ENCODE measurements around the gene OTOS.

The OTOS gene

GRCh38 chr2:240151477-240152031, 11.1 kb upstream of the OTOS start:
- no peak for DNase-seq (ENCODE audit: low spot score)

DNA sequence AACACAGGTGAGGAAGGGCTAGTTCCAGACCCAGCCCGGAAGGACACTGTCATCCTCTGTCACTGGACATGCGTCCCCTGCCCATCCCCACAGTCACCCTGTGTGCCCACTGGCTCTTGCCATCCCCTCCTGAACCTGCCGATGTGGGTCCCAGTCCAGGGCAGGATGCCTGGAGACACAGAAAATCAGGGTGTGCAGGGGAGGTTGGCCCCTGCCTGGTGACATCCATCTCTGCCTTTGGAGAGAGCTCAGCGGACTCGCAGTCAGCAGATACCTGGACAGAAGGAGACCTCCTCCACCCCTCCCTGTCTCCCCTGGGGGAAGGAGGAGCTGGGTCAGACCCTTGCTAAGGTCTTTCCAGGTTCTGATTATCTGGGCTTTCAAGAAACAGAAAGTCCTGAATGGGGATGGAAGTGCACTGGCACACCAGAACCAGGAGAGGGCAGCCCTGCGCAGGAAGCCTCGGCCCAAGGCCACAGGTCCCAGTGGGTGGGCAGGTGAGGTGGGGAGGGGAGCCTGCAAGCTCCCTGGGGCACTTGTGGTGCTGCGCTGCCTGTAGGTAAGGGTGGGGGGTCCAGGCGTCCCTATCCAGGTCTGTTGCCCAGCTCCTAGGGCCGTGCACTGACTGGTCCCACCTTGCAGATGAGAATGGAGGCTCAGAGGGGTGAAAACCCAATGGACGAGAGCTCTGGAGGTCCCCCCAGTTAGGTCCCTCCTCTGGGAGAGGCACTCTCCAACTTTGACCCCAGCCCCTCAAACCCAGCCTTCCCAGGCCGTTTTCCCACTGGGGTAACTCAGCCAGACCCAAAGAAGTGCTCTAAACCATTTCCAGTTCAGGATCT, 9.7 kb upstream of the OTOS start:
- DNase-seq (ENCODE audit: low spot score), result peak; percentile 90

DNA sequence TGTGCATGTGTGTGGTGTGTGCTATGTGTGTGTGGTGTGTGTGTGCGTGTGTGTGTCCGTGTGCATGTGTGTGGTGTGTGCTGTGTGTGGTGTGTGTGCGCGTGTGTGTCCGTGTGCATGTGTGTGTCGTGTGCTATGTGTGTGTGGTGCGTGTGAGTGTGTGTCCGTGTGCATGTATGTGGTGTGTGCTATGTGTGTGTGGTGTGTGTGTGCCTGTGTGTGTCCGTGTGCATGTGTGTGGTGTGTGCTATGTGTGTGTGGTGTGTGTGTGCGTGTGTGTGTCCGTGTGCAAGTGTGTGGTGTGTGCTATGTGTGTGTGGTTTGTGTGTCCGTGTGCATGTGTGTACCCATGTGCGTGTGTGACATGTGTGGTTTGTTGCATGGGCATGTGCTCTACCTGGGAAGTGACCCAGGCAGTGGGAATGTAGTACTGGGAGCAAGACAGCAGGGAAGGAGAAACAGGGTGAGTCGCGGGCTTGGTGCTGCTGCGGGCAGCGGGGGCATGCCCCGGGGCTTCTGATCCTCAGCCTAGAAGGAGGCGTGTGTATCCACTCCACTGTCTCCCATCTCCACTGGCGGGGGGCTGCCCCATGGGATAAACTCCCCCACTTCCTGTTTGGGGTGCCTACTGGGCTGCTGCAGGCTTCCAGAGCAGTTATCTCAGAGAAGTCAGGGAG, 7.6 kb upstream of the OTOS start:
- DNase-seq (ENCODE audit: low spot score), result no peak

DNA sequence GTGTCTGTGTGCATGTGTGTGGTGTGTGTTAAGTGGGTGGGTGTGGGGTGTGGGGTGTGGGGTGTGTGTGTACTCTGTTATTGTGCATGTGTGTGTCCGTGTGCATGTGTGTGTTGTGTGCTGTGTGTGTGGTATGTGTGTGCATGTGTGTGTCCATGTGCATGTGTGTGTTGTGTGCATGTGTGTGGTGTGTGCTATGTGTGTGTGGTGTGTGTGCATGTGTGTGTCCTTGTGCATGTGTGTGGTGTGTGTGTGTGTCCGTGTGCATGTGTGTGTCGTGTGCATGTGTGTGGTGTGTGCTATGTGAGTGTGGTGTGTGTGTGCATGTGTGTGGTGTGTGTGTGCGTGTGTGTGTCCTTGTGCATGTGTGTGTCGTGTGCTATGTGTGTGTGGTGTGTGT, 6.9 kb upstream of the OTOS start:
- no peak for DNase-seq (ENCODE audit: low spot score)

DNA sequence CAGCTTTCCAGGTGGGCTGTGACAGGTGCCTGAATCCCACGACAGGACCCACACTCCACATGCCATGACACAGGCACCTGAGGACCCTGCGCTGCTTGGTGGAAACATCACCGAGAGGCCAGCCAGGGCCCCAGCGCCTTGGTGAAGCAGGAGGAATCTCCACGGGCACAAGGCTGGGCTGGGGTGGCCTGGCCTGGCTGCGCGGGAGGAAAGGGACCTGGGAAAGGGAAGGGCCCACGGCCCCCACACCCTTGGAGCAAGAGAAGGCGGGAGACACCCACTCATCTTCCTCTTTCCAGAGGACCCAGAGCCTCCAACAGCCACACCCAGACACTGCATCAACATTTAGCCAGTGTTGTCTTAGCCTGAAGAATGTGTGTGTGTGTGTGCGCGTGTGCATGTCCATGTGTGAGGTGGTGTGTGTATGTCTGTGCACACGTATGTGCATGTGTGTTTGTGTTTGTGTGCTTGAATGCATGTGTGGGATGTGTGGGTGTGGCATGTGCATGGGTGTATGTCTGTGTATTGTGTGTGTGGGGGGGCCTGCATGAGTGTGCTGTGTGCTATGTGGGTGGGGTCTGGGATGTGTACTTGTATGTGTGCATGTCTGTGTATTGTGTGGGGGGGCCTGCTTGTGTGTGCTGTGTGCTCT, 6.3 kb upstream of the OTOS start:
- DNase-seq (ENCODE audit: low spot score), result no peak

DNA sequence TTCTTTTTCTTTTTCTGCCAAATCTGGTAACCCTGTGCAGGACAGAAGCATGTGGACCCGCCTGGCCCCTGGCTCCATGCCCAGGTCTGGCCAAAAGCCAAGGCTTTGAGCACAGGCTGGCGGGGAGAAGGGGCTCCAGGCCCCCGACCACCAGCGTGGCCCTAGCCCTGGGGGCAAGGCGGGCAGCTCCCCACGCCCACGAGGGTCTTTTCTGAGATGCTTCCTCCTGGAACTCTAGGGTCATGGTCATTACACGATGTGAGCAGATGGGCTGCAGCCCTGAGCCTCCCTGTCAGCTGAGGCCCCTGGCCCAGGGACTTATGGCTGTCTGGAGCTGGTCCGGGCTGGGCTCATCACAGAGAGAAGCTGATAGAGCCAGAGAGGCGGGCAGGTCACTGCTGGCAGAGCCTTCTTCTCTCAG, 5.7 kb upstream of the OTOS start:
- DNase-seq (ENCODE audit: low spot score), result no peak

DNA sequence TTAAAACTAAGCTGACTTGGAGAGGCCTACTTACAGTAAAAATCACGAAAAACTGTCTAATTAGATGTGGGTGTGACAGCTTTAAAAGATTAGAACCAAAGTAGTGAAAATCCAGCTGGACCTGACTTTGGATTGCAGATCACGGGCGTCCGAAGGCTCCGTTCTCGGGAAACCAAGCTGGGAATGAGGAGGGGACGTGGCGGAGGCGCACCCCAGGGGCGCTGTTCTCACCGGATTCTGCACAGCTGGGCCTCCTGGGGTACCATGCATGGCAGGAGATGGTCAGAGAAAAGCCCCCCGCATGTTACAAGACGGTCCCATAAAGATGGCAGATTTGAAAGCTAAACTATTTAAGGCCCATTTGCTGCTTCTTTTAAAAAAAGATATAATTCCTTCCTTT, 5.0 kb upstream of the OTOS start:
- no peak for DNase-seq (ENCODE audit: low spot score)

DNA sequence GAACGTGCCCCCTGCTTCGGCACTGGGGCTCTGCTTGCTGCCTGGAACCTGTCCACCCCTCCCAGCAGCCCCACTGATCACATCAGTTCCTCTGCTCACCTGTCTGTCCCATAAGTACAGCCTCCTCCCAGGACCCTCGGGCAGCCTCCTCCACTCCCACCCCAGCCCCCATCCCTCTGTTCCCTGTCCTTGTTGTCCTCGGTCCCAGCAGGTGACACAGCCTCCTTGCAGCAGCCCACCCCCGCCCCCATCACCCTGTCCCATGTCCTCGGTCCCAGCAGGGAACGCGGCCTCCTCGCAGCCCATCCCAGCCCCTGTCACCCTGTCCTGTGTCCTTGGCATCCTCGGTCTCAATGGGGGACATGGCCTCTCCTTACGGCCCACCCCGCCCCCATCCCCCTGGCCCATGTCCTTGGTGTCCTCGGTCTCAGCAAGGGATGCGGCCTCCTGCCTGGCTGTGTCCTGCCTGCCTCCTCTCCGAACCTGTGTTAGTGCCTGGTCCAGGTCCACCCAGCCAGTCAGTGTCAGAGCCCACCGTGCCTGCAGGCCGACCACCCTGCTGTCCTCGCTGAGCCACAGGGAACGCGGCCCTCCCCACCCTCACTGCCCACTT, 4.3 kb upstream of the OTOS start:
- DNase-seq (ENCODE audit: low spot score), result no peak

DNA sequence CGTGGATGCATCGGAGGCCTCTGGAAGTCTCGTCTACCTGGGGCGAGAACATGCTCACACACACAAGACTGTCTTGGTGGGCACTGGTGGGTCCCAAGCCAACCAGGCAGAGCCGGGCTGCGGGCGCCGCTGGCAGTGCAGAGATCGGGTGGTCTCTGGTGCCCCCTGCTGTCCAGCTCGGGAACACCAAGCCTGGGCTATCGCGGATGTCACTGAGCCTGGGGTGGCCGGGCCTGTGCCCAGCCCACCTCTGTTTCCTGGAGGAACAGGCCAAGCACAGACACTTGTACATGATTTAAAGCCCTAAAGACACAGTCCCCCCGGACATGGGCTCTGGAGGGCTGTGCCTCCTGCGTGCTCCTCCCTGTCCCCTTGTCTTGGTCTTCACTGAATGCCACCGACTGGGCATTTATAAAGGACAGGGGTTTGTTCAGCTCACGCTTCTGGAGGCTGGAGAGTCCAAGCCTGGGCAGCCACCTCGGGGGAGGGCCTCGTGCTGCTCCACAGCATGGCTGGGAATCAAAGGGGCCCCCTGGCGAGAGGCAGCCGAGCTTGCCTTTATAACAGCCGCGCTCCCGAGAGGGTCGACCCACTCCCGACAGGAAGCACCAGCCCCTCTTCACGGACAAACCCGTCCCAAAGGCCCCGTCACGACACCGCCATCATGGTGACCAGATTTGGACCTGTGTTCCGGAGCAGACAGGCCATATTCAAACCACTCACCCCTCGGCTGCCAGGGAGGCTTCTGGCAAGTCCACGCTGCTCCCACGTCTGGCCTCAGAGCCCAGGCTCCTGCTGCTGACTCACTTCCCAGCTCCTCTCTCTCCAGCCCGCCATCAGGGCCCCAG, 3.6 kb upstream of the OTOS start:
- peak; percentile 94 for DNase-seq (ENCODE audit: low spot score)

- no peak for DNase-seq (ENCODE audit: low spot score)
Measured at GRCh38 chr2:240143276-240143675, 2.8 kb upstream of the OTOS start.

- no peak for DNase-seq (ENCODE audit: low spot score)
Measured at GRCh38 chr2:240142859-240143258, 2.4 kb upstream of the OTOS start.

- no peak for DNase-seq (ENCODE audit: low spot score)
Measured at GRCh38 chr2:240142256-240142775, 1.9 kb upstream of the OTOS start.

GRCh38 chr2:240141736-240142135, 1.3 kb upstream of the OTOS start:
- no peak for DNase-seq (ENCODE audit: low spot score)

DNA sequence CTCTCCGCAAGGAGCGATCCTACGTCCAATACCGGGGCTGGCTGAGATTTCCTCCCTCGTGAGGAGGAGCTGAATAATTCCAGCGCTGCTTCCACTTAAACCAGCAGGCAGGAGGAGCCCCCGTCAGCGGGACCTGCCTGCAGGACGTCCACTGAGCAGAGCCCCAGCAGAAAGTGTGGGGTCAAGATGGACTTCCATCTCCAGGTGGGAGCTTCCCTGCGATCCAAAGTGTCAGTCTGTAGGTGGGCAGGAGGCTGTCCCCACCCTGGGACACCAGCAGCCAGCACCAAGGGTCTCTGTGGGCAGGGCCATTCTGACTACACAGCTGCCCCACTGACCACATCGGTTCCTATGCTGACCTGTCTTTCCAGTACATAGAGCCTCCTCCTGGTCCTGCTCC, 462 bp upstream of the OTOS start:
- DNase-seq (ENCODE audit: low spot score), result no peak

- no peak for DNase-seq (ENCODE audit: low spot score)
Measured at GRCh38 chr2:240139666-240140393, 628 bp downstream of the OTOS start.

GRCh38 chr2:240139011-240139441, 1.4 kb downstream of the OTOS start:
- no peak for DNase-seq (ENCODE audit: low spot score)

DNA sequence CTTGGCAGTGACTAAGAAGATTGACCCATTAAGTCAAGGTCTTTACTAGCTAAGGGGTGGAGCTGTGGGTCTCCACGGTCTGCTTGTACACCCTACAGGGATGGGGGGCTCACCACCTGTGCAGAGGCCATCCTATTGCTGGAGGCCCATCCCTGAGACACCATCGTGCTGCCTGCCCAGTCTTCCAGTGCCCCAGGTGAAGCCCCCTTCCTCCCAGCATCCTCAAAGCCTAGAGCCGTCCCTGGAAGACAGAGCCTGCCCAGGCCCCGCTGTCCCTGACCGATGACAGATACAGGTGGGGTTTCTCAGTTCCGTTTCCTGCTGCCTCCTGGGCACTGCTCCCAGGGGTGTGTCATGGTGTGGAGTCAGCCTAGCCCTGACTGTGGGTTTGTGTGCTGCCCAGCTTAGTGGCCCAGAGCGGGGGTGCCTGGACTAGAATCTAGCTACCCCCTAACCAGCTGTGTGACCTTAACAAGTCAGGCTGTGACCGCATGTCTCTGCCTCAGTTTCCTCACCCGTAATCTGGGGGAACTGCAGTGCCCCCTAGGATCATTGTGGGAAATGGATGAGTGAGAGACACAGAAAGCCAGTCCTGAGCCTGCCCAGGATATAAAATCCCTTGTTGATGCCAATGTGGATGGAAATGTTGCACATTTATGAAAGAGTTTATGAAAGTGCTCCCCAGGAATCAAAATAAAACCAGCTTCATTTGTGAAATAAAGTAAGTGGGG, 2.0 kb downstream of the OTOS start:
- no peak for DNase-seq (ENCODE audit: low spot score)

- no peak for DNase-seq (ENCODE audit: low spot score)
Measured at GRCh38 chr2:240137596-240138253, 2.7 kb downstream of the OTOS start.

DNA sequence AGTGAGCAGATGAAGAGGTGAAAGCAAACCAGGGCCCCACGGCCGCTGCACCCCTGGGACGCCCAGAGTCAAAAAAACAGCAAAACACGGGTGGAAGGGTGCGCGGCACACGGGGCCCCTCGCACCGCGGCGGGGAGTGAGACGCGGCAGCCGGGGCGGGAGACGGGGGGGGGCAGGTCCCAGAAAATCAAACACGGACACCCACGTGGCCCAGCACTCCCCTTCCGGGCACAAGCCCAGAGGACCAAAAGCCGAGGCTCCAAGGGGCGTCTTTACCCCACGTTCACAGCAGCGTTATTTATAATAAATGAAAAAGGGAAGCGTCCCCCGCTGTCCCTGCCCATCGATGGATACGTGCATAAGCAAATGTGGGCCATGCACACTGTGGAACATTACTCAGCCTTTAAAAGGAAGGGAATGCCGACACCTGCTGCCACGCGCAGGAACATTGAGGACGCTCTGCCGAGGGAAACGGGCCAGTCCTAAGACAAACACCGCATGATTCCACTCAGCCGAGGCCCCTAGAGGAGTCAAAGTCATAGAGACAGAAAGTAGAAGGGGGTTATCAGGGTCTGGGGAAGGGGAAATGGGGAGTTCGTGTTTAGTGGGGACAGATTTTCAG, 3.7 kb downstream of the OTOS start:
- DNase-seq (ENCODE audit: low spot score), result no peak

Data from iPS-NIHi11 (cell line).